HUES6 (cell line): ENCODE results near the gene INTS7.
"Not testable (repeated sequence)": the region's sequence is repeated elsewhere in the genome, so short reads cannot be mapped to it uniquely, and the experiment has no call there.

ENCODE experiments used
- H3K27ac ChIP-seq: 2 replicates; pipeline ENCODE4 v1.7.0; 2013; ENCODE audit warnings: low read depth, mild to moderate bottlenecking, low read length, inconsistent platforms
- H3K27me3 ChIP-seq: 2 replicates; pipeline ENCODE4 v1.6.1; 2013; ENCODE audit warnings: low read length; ENCODE audit not compliant: control insufficient read depth, insufficient read depth
- H3K36me3 ChIP-seq: 2 replicates; pipeline ENCODE4 v1.6.1; 2013; ENCODE audit warnings: low read length; ENCODE audit not compliant: control insufficient read depth, insufficient read depth
- H3K4me1 ChIP-seq: 2 replicates; pipeline ENCODE4 v1.6.1; 2013; ENCODE audit warnings: low read length; ENCODE audit not compliant: control insufficient read depth, insufficient read depth
- H3K4me3 ChIP-seq: 2 replicates; pipeline ENCODE4 v1.5.1; 2013; ENCODE audit warnings: low read depth, low read length
- H3K9ac ChIP-seq: one replicate; pipeline ENCODE4 v1.6.1; 2013; ENCODE audit warnings: mild to moderate bottlenecking, low read length
- H3K9me3 ChIP-seq: 2 replicates; pipeline ENCODE4 v1.6.1; 2013; ENCODE audit warnings: low read depth, low read length; ENCODE audit not compliant: control insufficient read depth, insufficient read depth

Gene INTS7

DNA sequence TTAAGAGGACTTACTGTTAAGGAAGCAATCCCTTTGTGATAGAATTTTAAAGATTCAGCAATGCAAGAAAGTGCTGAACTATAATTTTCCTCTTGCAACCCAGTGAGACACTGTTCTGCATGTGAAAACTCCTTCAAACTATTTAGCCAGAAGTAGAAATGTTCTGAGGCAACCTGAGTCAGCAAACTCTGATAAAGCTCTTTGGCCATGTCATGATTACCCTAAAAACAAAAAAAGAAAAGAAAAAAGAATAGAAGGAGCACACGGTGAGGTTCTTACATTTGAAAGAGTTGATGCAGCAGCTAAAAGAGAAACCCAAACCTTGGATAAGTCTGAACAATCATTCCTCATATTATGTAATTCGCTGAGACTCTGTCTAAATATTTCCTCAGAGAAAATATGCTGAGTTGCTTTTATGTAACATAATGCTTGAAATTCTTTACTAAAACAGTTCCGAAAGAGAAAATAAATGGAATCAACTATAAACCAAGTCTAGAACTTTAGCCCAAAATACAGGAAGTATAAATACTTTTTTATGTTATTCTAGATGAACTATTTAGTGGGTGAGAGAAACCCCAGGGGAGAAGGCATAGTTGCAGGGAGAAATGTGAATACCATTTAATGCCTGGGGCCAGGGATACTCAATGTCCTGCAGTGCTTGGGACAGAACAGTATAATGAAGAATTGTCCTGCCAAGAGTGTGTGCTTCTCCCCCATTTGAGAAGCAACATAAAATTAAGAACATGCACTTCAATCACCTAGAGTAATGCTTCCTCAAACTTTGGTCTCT is 60.0 kb downstream of the INTS7 start:
- 0 out of 2 replicates have a peak overlapping the region, but pooled peaks have one; percentile 23 for H3K27ac ChIP-seq
- no peak overlapping the region for H3K4me3 ChIP-seq
- H3K4me1 ChIP-seq = peaks cover 6% of the 10 kb centered on the region; the same call in 1 of the 2 replicates
- H3K9ac ChIP-seq = no peak overlapping the region
- no peaks in the 10 kb centered on the region for H3K27me3 ChIP-seq
- H3K9me3 ChIP-seq = no peaks in the 10 kb centered on the region
- H3K36me3 ChIP-seq = peaks cover 40% of the 10 kb centered on the region

DNA sequence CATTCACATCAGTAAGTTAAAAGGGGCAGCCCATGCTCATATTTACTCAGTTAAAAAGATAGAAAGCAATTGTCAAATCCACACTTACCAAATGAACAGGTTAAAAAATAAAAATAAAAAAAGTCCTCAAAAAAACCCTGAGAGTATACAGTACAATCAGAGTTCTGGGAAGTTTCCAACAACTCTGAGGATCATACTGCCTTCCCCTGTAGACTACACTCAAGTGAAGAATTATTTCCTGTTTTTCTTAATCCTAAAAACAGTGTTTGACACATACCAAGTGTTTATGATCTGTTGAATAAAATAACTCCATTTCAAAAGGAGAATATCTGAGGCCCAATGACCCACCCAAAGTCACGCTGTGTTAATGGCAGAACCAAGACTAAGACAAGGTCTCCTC is 61.8 kb downstream of the INTS7 start:
- Histone ChIP-seq H3K36me3 (peaks cover 28% of the 10 kb centered on the region), H3K4me1 (peaks cover 6% of the 10 kb centered on the region; the same call in 1 of the 2 replicates), H3K4me3 (no peak overlapping the region), H3K9me3 (no peaks in the 10 kb centered on the region), H3K9ac (no peak overlapping the region), H3K27ac (no peak overlapping the region; the same call in 1 of the 2 replicates), H3K27me3 (no peaks in the 10 kb centered on the region)

DNA sequence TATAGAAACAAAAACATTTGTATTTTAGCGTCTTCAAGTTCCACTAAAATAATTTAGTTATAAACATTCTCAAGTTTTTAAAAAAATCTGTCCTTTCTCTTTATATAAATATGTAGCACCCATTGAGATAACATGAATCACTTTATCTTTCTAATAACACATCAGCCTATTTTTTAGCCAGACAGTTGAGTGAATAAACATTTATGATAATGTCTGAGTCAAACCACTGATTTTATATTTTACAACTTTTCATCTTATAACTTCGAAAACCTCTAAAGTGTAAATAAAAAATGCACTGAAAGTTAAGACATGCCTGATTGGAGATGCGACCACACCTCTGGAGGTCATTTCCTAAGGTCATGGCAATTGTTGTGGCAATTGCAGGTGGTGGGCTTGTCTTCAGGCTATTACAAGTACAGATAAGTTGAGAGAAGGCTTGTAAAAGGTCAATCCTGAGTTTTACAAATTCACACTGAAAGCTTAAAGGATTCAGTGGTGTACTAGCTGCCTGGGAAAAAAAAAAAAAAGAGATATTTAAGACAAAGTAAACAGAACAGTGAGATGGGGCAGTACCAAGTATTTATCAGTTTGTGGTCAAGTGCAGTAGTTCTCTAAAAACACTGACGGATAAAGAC is 67.0 kb downstream of the INTS7 start:
- Histone ChIP-seq H3K9me3 (no peaks in the 10 kb centered on the region), H3K27ac (no peak overlapping the region), H3K4me1 (no peaks in the 10 kb centered on the region), H3K4me3 (no peak overlapping the region), H3K9ac (no peak overlapping the region), H3K36me3 (peaks cover 16% of the 10 kb centered on the region), H3K27me3 (no peaks in the 10 kb centered on the region)

DNA sequence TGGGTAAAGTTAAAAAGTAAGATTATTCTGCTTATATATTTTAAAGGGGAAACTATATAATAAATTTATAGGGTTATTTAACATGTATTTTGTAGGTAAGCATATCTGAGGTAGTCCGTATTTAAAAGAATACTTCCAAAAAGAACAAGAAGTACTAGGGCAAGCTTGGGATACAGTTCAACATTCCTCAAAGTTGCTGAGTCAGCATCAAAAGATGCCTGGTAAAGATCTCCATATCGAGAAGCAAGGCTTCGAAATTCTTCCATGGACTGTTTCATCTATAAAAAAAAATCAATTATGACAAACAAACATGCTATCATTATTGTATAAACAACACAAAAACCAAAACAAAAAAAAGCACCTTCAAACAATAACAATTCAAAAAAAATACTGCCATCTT is 67.7 kb downstream of the INTS7 start:
- Histone ChIP-seq H3K4me3 (no peak overlapping the region), H3K4me1 (no peaks in the 10 kb centered on the region), H3K9me3 (no peaks in the 10 kb centered on the region), H3K27ac (no peak overlapping the region), H3K27me3 (no peaks in the 10 kb centered on the region), H3K36me3 (peaks cover 16% of the 10 kb centered on the region), H3K9ac (no peak overlapping the region)

DNA sequence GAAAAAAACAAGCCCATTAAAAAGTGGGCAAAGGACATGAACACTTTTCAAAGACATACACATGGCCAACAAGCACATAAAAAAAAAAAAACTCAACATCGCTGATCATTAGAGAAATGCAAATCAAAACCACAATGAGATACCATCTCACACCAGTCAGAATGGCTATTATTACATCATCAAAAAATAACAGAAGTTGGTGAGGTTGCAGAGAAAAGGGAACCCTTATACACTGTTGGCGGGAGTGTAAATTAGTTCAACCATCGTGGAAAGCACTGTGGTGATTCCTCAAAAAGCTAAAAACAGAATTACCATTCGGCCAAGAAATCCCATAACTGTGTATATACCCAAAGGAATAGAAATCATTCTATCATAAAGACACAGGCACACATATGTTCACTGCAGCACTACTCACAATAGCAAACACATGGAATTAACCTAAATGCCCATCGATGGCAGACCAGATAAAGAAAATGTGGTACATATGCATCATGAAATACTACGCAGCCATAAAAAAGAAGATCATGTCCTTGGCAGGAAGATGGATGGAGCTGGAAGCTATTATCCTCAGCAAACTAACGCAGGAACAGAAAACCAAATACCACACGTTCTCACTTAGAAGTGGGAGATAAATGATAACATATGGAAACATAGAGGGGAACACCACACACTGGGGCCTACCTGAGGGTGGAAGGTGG is 70.1 kb downstream of the INTS7 start:
- H3K4me3 ChIP-seq = no peak overlapping the region
- no peaks in the 10 kb centered on the region for H3K9me3 ChIP-seq
- H3K27ac ChIP-seq = no peak overlapping the region
- no peaks in the 10 kb centered on the region for H3K4me1 ChIP-seq
- H3K9ac ChIP-seq = no peak overlapping the region
- H3K36me3 ChIP-seq = peaks cover 16% of the 10 kb centered on the region
- H3K27me3 ChIP-seq = no peaks in the 10 kb centered on the region

DNA sequence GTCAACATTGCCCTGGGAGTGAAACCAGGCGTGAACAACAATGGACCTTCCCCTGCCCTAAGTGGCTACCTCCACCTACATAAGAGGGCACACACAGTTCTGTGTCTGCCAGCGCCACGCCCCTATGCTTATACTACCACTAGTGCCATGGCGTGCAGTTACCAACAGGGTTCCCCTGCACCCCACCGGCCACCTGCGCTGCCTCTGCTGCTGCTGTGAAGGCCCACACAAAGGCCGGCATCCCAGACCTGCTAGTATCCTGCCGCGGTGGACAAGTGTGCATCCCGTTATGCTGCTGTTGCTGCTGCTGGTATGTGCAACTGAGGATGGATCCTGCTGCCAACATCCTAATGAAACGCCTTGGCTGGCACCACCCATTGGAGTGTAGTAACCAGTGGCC is 75.7 kb downstream of the INTS7 start:
- H3K4me3 ChIP-seq = no peak overlapping the region
- H3K36me3 ChIP-seq = peaks cover 6% of the 10 kb centered on the region; the same call in 1 of the 2 replicates
- no peaks in the 10 kb centered on the region for H3K4me1 ChIP-seq
- H3K27ac ChIP-seq = no peak overlapping the region
- no peaks in the 10 kb centered on the region; the same call in 1 of the 2 replicates for H3K9me3 ChIP-seq
- no peaks in the 10 kb centered on the region for H3K27me3 ChIP-seq
- no peak overlapping the region for H3K9ac ChIP-seq

DNA sequence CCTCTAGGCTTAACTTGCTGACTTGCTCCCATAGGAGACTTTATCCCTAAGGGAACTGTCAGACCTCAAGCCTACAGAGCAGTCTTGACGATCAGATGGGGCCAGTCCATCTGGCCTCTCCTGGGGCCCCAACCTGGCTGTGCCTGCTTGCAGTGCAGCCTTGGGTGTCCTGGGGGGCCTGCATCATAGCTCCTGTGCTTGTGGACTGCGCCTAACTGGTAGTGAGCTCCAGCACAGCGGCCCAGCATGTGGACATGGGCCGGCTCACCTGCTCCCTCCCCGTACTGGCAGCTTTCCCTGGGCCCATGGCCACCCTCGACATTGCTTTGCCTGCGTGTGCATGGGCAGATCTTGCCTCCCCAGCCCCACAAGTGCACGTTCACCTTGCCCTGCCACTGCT is 76.1 kb downstream of the INTS7 start:
- no peak overlapping the region for H3K27ac ChIP-seq
- H3K9ac ChIP-seq = no peak overlapping the region
- no peak overlapping the region for H3K4me3 ChIP-seq
- peaks cover 6% of the 10 kb centered on the region; the same call in 1 of the 2 replicates for H3K36me3 ChIP-seq
- no peaks in the 10 kb centered on the region; the same call in 1 of the 2 replicates for H3K9me3 ChIP-seq
- H3K4me1 ChIP-seq = no peaks in the 10 kb centered on the region
- H3K27me3 ChIP-seq = no peaks in the 10 kb centered on the region

DNA sequence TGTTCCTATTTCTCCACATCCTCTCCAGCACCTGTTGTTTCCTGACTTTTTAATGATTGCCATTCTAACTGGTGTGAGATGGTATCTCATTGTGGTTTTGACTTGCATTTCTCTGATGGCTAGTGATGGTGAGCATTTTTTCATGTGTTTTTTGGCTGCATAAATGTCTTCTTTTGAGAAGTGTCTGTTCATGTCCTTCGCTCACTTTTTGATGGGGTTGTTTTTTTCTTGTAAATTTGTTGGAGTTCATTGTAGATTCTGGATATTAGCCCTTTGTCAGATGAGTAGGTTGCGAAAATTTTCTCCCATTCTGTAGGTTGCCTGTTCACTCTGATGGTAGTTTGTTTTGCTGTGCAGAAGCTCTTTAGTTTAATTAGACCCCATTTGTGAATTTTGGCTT is 81.3 kb downstream of the INTS7 start:
- H3K36me3 ChIP-seq = peaks cover 14% of the 10 kb centered on the region; the same call in 1 of the 2 replicates
- H3K4me1 ChIP-seq, H3K4me3 ChIP-seq, H3K27ac ChIP-seq, H3K9me3 ChIP-seq, H3K9ac ChIP-seq: not testable (repeated sequence)
- H3K27me3 ChIP-seq = peaks cover 10% of the 10 kb centered on the region

DNA sequence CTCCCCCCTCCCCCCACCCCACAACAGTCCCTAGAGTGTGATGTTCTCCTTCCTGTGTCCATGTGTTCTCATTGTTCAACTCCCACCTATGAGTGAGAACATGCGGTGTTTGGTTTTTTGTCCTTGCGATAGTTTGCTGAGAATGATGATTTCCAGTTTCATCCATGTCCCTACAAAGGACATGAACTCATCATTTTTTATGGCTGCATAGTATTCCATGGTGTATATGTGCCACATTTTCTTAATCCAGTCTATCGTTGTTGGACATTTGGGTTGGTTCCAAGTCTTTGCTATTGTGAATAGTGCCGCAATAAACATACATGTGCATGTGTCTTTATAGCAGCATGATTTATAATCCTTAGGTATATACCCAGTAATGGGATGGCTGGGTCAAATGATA is 81.8 kb downstream of the INTS7 start:
- H3K4me1 ChIP-seq = not testable (repeated sequence)
- peaks cover 14% of the 10 kb centered on the region; the same call in 1 of the 2 replicates for H3K36me3 ChIP-seq

DNA sequence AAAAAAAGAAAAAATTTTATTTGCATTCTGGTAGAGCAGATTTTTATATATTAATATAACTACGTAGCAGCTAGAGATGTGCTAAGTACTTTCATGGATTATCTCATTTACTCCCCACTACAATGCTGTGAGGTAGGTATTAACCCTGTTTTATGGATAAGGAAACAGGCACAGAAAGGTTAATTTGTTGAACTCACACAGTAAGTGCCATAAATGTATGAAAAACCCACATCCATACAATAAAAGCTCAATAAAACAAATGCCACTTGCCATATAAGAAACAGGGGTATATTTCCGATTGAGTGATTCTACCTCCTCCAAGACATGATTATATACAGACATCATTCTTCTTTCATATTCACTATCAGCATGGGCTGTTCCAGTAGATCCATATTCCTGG is 83.1 kb downstream of the INTS7 start:
- H3K27ac ChIP-seq = no peak overlapping the region
- peaks cover 14% of the 10 kb centered on the region; the same call in 1 of the 2 replicates for H3K36me3 ChIP-seq
- H3K27me3 ChIP-seq = peaks cover 23% of the 10 kb centered on the region
- peaks cover 12% of the 10 kb centered on the region for H3K4me1 ChIP-seq
- H3K9ac ChIP-seq = no peak overlapping the region
- H3K9me3 ChIP-seq = no peaks in the 10 kb centered on the region; the same call in 1 of the 2 replicates
- no peak overlapping the region for H3K4me3 ChIP-seq

More for the DNA sequence above, 81.8 kb downstream of the INTS7 start:
- H3K27me3 ChIP-seq = peaks cover 15% of the 10 kb centered on the region
- H3K9me3 ChIP-seq, H3K9ac ChIP-seq, H3K4me3 ChIP-seq, H3K27ac ChIP-seq: not testable (repeated sequence)

DNA sequence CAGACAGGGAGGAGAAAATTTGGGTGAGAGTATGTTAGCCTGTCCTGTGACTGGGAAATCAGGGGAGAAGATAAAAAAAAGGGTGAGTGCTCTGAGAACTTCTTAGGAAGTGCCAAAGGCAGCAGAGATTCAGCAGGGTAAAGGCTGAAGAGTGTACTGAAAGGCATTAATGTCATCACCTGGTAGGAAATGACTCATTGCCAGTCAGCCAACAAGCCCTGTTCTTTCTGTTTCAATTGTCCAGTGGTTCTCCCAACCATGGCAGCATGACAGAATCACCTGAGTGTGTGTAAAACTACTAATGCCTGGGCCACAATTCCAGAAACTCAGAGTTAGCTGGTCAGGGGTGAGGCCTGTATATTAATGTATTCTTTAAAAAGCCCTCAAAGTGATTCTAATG is 83.5 kb downstream of the INTS7 start:
- Histone ChIP-seq H3K4me3 (no peak overlapping the region), H3K36me3 (peaks cover 14% of the 10 kb centered on the region; the same call in 1 of the 2 replicates), H3K9me3 (no peaks in the 10 kb centered on the region; the same call in 1 of the 2 replicates), H3K27ac (no peak overlapping the region), H3K27me3 (peaks cover 27% of the 10 kb centered on the region), H3K9ac (no peak overlapping the region), H3K4me1 (peaks cover 15% of the 10 kb centered on the region)
